OCI-M2 (cell line): ENCODE data around the gene KIF11.

Experiments
- DNase-seq: peaks from one replicate; lab custom pipeline; 2025; ENCODE audit not compliant: unreplicated experiment; lab: John Stamatoyannopoulos, UW

The KIF11 gene

GRCh38 chr10:92677708-92678107, 84.8 kb downstream of the KIF11 start:
- DNase-seq = no peak

GRCh38 chr10:92678206-92678605, 85.3 kb downstream of the KIF11 start:
- DNase-seq = no peak

GRCh38 chr10:92681306-92681834, 88.4 kb downstream of the KIF11 start:
- no peak for DNase-seq

- no peak for DNase-seq
Observed at GRCh38 chr10:92688573-92688926, 95.6 kb downstream of the KIF11 start.

- DNase-seq = no peak
Observed at GRCh38 chr10:92688927-92689662, 96.2 kb downstream of the KIF11 start.

GRCh38 chr10:92689663-92690210, 96.8 kb downstream of the KIF11 start, which contains the start of gene HHEX:
TSS of gene HHEX (plus strand) at chr10:92689955. CDS start at chr10:92689987, 32 bp downstream.
- DNase-seq = no peak

- DNase-seq = peak; percentile 83
Observed at GRCh38 chr10:92690211-92690914, 97.4 kb downstream of the KIF11 start.

GRCh38 chr10:92690915-92691590, 98.1 kb downstream of the KIF11 start:
- no peak for DNase-seq

GRCh38 chr10:92691591-92692079, 98.7 kb downstream of the KIF11 start:
- DNase-seq = no peak

- DNase-seq = no peak
Observed at GRCh38 chr10:92692080-92692671, 99.2 kb downstream of the KIF11 start.

- no peak for DNase-seq
Observed at GRCh38 chr10:92692697-92693533, 100.0 kb downstream of the KIF11 start.

GRCh38 chr10:92693534-92693893, 100.6 kb downstream of the KIF11 start:
- DNase-seq = no peak

GRCh38 chr10:92695679-92696605, 103.0 kb downstream of the KIF11 start:
- no peak for DNase-seq

GRCh38 chr10:92696606-92697383, 103.9 kb downstream of the KIF11 start:
- no peak for DNase-seq

- DNase-seq = no peak
Observed at GRCh38 chr10:92697663-92698511, 105.0 kb downstream of the KIF11 start.

- no peak for DNase-seq
Observed at GRCh38 chr10:92699193-92699517, 106.2 kb downstream of the KIF11 start.
